Stimulated activated CD4-positive, alpha-beta T cell treated with anti-CD3 and anti-CD28 coated beads, Interleukin-4, amount 100 ng/mL, for 1 hour (primary cell): ENCODE data around the gene UTP11.
A peak's percentile ranks its signal among the peaks of the same experiment; 100 is the strongest.

Source experiments
- DNase-seq: peaks from one replicate; pipeline ENCODE4 v3.0.0-alpha.2; 2020

UTP11 gene

DNA sequence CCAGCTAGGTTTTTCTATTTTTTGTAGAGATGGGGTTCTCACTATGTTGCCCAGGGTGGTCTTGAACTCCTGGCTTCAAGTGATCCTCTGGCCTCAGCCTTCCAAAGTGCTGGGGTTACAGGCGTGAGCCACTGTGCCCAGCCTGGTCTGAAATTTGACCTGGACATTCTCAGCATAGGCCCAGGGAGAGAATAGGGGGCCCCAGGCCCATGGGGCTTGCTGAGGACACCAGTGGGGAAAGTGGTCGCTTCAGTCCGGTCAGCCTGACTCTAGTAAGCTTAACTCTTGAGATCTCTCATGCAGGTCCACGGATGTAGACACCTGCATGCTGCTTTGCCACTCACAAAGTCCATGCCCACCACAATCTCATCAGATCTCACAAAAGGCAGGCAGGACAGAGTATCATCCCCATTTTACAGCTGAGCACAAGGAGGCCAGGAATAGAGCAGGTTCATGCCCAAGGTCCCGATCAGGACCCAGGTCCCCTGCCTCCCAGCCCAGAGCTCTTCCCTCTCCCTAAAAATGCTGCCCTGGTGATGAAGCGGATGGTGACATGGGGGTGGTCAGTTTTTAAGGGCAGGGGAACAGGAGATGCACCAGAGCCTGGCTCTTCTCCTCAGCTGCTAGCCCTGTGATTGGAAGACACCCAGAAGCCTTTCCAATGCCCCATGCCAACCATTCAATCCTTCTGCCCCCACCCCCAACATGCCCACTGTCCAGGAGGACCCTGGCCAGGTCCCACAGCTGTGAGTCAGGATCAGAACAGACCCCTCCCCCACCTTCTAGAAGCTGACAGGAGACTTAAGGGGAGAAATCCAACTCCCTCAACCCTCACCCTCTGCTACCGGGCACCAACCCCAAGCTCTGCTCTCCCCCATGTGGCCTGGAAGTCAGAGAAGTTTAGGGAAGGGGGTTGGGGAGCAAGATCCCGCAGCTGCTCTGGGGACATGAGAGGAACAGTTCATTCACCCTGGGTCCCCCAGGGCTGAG is 9.0 kb upstream of the UTP11 start:
- DNase-seq, result no peak

DNA sequence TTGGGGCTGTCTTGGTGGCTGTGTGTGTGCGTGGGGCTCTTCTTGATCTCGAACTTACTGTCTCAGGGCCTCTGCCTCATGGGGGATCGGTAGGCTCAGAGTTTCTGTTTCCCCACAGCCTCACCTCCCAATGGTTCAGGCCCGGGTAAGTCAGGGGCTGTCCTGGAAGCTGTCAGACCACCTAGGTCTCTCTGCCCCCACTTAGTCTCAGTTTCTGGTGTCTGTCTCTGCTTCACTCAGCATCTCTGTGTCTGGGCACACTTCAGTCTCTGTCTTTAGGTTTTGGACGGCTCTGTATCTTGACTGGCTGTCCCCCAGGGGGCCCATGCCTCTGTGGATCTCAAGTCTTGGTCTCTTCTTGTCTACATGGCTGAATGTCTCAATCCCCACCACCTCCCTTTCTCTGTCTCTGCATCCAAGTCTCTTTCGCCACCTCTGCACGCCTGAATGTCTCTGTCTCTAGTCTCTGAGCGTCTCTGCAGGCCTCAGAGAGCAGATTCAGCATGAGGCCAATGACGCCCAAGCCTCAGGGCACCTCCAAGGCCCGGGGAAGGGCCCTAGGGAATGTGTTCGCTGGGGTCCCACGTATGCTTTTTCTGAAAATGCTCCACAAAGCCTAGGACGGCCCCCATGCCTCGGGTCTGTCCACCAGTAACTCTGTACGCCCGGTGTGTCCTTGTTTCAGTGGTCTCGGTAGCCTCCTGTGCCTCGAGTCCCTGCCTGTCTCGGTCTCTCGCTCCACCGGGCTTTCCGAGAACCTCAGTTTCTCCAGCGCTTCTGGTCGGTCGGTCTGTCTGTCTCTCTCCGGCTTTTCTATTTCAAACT is 8.0 kb upstream of the UTP11 start:
- no peak for DNase-seq

DNA sequence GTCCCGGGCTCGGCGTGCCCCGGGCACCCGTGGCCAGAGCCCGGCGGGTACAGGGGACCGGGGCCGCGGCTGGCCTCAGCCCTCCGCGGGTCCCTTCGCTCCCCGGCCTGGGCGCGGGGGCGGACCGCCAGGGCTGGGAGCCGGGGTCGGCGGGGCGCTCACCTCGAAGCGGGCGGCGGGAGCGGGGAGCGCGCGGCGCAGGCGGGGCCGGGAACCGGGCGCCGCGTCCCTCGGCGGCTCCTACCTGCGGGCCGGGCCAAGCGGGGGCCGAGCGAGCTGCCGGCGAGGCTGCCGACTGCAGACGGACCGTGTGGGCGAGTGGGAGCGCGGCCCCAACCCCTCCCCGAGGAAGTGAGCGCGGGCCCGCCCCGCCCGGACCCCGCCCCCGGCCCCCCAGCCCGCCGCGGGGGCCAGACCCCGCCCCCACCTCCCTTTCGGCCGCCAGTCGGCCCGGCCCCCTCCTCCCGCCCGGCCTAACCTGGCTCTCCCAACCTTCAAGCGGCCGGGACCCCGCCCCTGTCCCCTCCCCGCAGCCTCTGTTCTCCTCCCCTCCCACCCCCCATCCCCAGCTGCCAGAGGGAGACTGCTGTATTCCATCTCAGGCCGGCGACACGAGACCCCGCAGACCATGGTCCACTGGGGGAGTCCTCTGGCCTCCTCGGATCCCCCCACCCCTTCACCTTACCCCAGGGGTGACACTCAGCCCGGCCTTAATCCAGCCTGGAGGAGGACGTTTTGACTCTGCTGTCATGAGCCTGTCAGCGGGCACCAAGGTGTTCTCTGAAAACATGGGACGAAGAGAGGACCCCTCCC is 7.1 kb upstream of the UTP11 start, which contains the start of gene FHL3:
Gene FHL3, minus strand, starts transcription at position 320 of the 813 bp plus-strand sequence. CDS start 6,102 bp downstream, outside the sequence.
- DNase-seq, result peak; percentile 49

DNA sequence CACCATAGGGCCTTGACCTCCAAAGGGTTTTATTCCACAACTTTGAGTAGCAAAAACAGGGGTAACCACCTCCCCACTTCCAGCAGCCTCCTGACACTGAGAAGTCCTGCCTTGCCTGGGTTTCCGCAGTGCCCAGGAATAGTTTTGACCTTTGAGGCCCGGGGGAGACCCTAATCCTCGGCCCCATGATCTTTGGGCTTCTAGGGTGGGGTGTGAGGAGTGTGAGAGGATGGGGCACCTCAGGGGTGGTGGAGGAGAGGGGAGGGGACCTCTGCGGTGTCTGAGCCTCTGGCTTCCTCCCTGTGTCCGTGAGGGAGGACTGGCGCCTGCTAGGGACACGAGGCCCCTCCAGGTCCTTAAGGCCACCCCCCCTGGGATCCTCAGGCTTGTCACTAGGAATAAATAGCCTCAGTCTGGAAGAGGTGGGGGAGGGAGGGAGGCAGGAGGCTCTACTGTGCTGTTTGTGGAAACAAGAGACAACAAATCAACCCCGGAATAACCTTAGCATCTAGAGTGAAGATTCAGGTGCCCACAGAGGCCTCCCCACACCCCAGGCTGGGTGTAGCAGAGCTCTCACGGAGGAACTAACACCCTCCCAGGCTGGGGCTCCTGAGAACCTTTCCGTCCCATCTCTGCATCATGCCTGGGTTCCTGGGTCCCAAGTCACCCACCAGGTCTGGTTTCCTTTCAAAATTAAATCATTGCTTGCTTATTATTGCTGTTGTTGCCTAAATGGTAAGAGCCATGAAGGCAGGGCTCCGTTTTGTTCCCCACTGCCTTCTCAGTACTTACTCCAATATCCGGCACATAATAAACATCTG is 6.3 kb upstream of the UTP11 start:
- DNase-seq, result no peak

DNA sequence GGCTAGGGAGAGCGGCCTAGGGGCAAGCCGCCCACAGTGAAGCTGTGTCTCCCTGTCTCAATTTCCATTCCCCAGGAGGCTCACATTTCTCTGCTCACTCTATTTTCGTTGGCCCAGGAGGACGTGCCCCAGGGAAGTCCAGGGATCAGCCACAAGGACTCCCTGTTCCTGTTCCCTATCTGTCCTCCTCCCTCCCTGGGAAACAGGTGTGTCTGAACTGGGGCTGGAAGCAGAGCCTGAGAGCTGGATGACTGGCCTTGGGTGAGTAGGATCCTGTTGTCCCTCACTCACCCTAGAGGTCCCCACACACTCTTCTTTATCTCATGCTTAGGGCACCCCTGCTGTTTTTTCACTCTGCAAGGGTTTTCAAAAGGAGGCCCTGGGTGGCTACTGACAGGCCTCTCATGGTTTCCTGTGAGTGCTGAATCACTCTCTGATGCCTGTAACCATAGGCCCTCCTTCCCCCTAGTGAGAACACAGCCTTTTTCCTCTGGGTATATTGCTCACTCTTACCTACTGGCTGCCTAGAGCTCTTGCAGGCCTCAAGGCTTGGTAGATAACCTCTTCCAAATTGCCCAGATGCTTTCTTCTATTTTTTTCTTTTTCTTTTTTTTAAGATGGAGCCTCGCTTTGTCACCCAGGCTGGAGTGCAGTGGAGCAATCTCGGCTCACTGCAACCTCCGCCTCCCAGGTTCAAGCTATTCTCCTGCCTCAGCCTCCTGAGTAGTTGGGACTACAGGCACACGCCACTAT is 3.3 kb upstream of the UTP11 start:
- DNase-seq, result no peak

DNA sequence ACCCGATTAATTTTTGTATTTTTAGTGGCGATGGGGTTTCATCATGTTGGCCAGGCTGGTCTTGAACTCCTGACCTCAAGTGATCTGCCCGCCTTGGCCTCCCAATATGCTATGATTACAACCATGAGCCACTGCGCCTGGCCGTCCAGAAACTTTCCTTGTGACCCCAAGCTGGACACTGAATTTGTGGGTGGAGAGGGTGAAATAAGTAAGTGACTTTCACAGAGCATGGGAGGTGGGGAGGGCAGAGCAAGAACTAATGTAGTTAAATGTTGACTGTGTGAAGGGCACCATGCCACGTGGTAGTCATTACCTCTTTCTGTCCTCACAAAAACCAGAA is 2.7 kb upstream of the UTP11 start:
- DNase-seq, result no peak

DNA sequence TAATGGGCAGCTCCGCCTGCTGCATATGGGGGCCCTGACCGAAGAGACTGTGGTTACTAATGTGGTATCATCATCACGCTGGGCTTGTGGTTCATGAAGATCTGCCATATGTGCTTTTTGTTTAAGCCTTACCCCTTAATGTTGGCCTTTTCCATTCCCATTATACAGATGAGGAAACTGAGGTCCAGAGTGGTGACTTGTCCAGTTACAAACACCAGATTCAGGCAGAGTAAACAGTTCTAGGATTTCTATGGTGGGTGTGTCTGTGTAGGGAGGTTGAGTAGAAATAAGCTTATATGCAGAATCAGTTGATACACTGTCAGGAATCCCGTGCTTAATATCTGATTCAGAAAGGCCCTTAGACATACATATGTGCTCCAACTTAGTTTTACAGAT is 691 bp downstream of the UTP11 start:
- DNase-seq, result no peak

DNA sequence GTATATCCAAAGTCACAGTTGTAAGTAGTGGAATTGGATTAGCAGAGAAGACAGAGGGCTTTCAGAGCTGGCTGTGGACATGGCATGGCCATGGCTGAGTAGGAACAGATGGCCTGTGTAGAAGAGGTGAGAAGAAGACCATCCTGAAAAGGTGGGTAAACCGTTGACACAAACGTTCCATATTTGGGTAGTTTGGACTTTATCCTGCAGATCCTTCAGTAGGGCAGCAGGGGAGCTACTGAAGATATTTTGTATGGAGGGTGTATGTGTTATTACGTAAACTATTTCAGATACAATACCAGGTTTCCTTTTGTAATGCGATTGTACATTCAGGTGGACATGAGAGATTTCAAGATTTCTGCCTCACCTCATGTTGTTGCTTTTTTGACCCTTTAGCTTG is 1.6 kb downstream of the UTP11 start:
- no peak for DNase-seq

DNA sequence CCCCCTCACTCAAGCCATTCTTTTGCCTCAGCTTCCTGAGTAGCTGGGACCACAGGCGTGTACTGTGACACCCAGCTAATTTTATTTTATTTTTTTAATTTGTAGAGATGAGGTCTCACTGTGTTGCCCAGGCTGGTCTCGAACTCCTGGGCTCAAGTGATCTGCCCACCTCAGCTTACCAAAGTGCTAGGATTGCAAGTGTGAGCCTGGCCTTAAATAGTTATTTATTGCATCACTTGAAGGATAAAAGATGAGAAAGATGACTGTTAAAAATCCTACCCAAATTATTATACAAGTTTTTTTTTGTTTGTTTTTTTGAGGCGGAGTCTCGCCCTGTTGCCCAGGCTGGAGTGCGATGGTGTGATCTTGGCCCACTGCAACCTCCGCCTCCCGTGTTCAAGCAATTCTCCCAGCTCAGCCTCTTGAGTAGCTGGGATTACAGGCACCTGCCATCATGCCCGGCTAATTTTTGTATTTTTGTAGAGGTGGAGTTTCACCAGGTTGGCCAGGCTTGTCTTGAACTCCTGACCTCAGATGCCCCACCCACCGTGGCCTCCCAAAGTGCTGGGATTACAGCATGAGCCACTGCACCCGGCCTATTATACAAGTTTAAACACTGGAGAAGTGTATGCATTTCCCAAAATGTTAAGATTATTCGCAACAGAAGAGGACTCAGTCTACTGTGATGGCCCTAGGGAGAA is 2.3 kb downstream of the UTP11 start:
- DNase-seq, result no peak

DNA sequence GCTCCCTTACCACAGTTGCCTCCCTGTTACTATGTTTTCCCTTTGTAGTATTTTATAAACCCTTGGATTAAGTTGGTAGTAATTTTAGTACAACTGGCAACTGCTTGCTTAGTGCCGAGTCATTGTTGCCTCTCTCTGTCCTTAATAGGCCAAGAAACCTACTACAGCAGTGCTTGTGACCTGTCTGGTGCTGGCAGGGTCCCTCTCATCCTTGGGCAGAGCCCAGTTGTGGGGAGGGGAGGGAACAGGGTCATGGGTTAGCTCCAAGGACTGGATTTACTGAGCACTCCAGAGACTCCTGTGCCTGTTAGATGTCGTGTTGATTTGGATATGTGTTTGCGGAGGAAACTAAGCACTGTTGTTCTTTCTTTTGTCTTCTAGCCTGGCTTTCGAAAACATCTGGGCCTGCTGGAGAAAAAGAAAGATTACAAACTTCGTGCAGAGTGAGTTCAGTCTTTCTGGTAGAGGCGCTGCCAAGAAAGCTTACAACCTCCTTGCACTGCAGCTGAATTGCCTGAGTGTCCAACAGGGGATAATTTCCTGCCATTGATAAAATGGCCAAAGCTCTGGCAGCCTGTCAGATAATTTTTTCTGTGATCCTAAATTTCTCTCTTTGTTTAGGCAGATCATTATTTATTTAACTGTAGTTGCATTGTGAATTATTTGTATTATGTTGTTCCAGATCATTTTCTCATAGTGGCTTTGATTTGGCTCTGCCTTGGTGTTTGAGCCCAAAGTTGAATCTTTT is 3.6 kb downstream of the UTP11 start:
- no peak for DNase-seq

DNA sequence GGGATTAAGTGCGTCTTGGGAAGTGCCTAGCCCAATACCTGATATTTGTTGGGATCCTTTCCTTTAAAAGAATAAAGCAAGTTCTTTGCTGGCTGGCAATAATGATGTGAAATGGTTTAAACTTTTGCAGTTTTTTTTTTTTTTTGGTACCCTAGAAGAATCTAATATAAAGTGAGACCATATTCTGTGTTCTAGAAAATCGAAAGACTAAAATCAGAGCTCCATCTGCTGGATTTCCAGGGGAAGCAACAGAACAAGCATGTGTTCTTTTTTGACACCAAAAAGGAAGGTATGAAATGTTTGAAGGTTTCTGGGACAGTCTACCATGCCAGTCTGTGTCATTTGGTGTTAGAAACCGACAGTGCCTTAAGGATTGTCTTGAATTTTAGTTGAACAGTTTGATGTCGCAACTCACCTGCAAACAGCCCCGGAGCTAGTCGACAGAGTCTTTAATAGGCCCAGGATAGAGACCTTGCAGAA is 6.4 kb downstream of the UTP11 start:
- no peak for DNase-seq

DNA sequence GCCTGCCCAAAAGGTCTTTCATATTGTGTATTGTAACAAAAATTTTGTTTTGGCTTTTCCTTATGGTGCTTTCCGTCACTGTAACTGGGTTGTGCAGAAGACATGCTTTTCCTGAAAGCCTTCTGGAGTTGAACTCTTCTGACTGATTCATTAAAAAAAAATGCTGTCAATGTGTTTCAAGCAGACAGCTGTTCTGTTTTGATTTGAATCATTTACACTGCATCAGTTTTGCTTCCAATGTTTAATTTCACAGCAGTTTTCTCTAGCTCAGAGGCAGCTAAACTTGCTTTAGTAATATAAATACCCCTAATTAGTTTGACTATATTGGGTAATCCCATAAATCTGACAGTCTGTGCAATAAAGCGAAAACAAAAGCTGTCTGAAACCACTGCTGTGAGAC is 7.9 kb downstream of the UTP11 start:
- no peak for DNase-seq

DNA sequence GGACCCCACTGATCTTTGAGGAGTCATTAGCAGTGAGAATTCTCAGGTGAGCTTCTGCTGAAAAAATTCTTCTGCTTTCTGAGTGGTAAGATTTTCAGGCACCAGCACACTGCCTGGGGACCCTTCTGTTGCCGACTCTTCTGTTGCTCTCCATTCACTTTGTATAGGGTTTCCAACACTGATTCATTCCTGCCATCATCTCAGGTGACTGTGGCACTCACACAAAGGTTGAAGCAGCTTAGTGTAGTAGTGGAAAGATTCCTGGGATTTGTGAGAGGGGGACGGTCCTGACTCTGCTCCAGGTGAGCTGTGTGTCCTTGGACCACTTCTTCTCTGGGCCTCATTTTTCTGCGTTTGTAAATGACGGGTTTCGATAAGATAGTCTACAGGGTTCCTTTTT is 9.4 kb downstream of the UTP11 start:
- no peak for DNase-seq

DNA sequence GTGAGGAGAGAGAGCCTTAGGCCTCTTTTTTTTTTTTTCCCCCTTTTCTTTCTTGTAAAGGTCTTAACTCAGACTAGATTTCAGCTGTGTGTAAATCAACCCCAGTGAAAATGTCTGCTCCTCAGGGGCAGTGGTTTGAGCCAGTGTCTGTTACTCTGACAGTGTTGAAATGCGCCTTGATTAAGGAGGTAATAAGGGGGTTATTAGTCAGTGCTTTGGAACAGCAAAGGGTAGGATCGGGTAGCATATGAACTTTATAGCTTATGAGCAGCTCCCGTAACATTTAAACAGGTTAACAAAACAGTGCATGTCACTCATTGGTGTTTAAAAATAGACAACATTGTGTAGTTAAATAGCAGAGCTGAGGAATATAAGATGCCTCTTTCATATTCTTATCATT is 10.3 kb downstream of the UTP11 start:
- no peak for DNase-seq

DNA sequence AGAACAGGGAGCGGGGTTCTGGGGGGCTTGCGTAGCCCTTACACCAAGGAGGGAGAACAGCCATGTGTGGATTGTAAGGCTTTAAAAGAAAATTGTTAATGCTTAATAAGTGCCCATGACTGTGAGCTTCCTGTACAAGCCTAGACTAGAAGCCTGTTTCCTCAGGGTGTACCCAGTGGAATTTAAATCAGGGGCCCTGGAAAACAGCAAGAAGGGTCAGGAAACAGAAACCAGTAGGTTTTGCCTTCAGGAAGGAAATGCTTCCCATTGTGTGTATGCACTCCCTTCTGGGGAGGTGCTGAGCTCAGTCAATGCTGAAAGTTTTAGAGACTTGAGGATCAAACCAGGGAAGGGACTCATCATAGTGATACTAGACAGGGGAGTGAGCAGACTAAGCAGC is 12.7 kb downstream of the UTP11 start:
- no peak for DNase-seq

DNA sequence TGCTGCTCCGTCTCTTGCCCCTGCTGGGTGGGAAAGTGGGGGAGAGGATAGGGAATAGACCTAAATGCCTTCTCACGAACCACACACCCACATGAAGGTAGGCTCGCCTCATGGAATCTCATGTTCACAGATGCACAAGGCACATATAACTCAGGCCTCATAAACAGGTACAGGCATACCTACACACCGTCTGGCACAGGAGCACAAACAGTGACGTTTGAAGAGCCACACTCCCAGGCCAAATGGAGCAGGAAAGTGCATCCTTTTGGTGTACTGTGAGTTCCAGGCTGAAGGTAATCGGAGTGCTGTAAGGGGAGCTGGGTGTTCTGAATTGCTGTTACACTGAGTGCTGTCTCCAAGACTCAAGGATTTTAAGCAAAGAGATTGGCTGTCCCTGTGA is 13.1 kb downstream of the UTP11 start:
- no peak for DNase-seq

DNA sequence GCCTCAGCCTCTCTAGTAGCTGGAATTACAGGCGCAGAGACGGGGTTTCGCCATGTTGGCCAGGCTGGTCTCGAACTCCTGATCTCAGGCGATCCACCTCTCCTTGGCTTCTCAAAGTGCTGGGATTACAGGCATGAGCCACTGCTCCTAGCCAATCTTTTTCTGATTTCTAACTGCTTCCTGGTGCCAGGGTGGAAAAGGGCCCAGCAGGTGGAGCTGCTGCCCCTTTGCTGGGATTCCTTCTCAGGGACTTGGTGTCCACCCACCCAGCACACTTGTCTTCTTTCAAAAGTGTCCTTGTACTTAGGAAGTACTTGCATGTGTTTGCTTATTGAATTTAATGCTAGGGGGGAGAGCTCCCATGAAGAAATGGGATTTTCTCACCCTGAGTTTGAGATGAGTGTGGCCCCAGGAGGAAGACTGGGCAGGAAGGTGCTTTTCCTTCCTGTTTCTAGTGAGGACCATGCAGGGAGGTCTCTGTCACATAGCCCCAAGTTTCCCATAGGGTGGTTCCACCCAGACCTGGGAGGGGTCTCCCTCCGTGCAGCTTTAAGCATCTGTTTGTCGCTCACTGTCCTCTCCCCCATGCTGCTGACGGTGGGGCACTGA is 14.2 kb downstream of the UTP11 start:
- DNase-seq, result peak; percentile 66

DNA sequence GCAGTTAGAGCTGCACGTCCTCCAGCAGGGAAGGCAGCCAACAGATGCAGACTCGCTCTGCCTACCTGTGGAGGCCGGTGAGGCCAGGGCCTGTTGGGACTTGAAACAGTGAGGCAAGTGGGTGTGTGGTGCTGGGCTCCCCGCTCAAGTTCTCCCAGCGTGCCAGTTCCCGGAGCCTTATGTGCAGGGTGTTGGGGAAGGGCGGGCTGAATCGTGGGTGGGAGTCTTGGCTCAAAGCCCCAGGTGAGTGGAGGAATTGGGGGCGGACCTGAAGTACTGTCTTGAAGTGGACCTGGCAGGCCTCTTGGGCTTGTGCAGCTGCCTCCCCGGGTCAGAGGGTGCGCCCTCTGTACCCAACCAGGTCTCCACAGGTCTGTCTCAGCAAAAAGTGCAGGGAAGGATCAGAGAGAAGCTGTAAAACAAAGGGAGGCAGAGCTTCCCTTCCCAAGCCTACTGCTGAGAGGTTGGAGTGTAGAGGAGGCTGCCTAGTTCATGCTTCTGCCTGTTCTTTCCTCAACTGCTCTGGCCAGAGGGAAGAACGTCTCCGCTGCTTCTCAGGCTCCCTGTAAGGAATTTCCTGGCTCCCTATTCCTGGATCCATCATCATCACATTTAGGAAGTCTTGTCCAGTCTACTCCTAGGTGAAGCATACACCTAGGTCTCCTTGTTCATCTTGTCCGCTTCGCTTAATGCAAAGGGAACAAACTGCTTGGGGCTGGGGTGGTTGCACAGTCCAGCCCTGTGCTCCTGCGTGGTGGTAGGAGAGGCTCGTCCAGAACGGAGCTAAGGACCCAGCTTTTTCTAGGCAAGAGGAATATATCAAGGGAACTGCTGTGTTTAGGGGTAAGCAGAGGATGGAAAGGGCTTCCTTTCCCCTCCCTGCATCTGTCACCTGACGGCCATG is 14.9 kb downstream of the UTP11 start:
- no peak for DNase-seq
